Tibial nerve (tissue), 4 donors: ENCODE measurements around the gene FMN1. TPM values are rescaled to one million over a fixed set of nuclear protein-coding genes. Genes with fewer than 3 reads are reported as not detected.

Experiments
- DNase-seq, 2 donors: peaks; one replicate each; pipeline ENCODE4 v3.0.0-alpha.2; 2019; ENCODE audit warnings: low spot score in 2 of 2
- H3K27ac ChIP-seq, 4 donors: fragments of 200-600 bp; sonication (generic) in 3 of 4; one replicate each; pipeline ENCODE4 v1.5.1; 2017 to 2019; ENCODE audit warnings: mild to moderate bottlenecking in 1 of 4
- H3K27me3 ChIP-seq, 2 donors: fragments of 200-600 bp; sonication (generic) in 1 of 2; one replicate each; pipeline versions ENCODE4 v1.5.1 to v1.6.0; 2017 to 2019
- H3K36me3 ChIP-seq, 3 donors: fragments of 200-600 bp; sonication (generic); one replicate each; pipeline ENCODE4 v1.5.1; 2018 to 2019
- H3K4me1 ChIP-seq, 4 donors: fragments of 200-600 bp; sonication (generic) in 3 of 4; one replicate each; pipeline ENCODE4 v1.5.1; 2017 to 2019
- H3K4me3 ChIP-seq, 4 donors: fragments of 200-600 bp; sonication (generic) in 3 of 4; one replicate each; pipeline ENCODE4 v1.5.1; 2017 to 2019; ENCODE audit warnings: mild to moderate bottlenecking in 1 of 4, moderate library complexity in 1 of 4
- H3K9me3 ChIP-seq, 4 donors: fragments of 200-600 bp; sonication (generic) in 3 of 4; one replicate each; pipeline ENCODE4 v1.5.1; 2017 to 2019
- EP300 ChIP-seq, 2 donors: sonication (generic); formaldehyde crosslinking; IDR thresholded peaks; one replicate each; pipeline ENCODE4 v1.6.1; 2017; ENCODE audit warnings: antibody characterized with exemption in 2 of 2, mild to moderate bottlenecking in 1 of 2
- POLR2A ChIP-seq, 2 donors: fragments of 450-650 bp; IDR thresholded peaks; one replicate each; pipeline ENCODE4 v1.6.1; 2017; ENCODE audit warnings: antibody characterized with exemption in 2 of 2, mild to moderate bottlenecking in 2 of 2, moderate library complexity in 2 of 2
- WGBS, 2 donors: methylation state at CpG; one replicate each; pipeline ENCODE4 v1.1.5; 2018; 5-methylcytosine and 5-hydroxymethylcytosine counted together
- total RNA-seq, 4 donors: library from RNA; depleted of rRNA; stranded (reverse); fragments of >200 nt; gene quantifications; one replicate each; pipeline ENCODE4 v1.1.0, GENCODE V29; 2016
- TF ChIP-seq, protein P1 (sequence below), 5 experiments: fragments of 200-600 bp in 3 of 5; fragments of 450-650 bp in 2 of 5; sonication (generic) in 3 of 5; IDR thresholded peaks; one replicate each; pipeline ENCODE4 v1.5.1; 2016 to 2019; ENCODE audit warnings: antibody characterized with exemption in 5 of 5, mild to moderate bottlenecking in 3 of 5, moderate library complexity in 2 of 5

The FMN1 gene
- total RNA-seq, 4 donors from 2014 or later: 15.1 to 62.1 (median 20.7) TPM

DNA sequence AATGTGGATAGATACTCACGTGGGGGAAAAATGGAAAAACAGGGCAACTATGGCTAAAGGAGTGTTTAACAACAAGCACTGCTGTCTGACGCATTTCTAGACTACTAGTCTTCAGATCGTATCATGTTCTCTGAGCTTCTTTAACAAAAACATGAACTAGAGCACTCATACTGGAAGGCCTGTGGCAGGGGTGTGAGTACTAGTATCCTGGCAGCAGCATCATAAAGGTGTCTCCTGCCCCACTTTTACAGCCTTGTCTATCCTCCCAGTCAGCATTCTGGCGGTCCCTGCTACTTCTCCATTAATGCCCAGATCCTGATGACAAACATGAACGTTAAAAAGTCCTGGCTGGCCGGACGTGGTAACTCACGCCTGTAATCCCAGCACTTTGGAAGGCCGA, 4.0 kb downstream of the FMN1 start:
- Histone ChIP-seq H3K36me3 (no peaks in the 10 kb centered on the region), H3K4me1 (peaks cover 0 to 5% (median 2%) of the 10 kb centered on the region in 4 donors), H3K9me3 (no peaks in the 10 kb centered on the region), H3K27me3 (peaks cover 0 to 23% of the 10 kb centered on the region in 2 donors), H3K4me3 (no peak overlapping the region), H3K27ac (no peak overlapping the region)
- TF ChIP-seq POLR2A (IDR thresholded peaks at IDR 0.05) (no peak), EP300 (IDR thresholded peaks at IDR 0.05) (no peak)
- TF ChIP-seq, protein P1, sequence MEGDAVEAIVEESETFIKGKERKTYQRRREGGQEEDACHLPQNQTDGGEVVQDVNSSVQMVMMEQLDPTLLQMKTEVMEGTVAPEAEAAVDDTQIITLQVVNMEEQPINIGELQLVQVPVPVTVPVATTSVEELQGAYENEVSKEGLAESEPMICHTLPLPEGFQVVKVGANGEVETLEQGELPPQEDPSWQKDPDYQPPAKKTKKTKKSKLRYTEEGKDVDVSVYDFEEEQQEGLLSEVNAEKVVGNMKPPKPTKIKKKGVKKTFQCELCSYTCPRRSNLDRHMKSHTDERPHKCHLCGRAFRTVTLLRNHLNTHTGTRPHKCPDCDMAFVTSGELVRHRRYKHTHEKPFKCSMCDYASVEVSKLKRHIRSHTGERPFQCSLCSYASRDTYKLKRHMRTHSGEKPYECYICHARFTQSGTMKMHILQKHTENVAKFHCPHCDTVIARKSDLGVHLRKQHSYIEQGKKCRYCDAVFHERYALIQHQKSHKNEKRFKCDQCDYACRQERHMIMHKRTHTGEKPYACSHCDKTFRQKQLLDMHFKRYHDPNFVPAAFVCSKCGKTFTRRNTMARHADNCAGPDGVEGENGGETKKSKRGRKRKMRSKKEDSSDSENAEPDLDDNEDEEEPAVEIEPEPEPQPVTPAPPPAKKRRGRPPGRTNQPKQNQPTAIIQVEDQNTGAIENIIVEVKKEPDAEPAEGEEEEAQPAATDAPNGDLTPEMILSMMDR (IDR thresholded peaks at IDR 0.05): no peak
- WGBS, 2 donors: 72 to 87% methylated on average over 9 of the region's 9 CpGs
- DNase-seq: no peak

DNA sequence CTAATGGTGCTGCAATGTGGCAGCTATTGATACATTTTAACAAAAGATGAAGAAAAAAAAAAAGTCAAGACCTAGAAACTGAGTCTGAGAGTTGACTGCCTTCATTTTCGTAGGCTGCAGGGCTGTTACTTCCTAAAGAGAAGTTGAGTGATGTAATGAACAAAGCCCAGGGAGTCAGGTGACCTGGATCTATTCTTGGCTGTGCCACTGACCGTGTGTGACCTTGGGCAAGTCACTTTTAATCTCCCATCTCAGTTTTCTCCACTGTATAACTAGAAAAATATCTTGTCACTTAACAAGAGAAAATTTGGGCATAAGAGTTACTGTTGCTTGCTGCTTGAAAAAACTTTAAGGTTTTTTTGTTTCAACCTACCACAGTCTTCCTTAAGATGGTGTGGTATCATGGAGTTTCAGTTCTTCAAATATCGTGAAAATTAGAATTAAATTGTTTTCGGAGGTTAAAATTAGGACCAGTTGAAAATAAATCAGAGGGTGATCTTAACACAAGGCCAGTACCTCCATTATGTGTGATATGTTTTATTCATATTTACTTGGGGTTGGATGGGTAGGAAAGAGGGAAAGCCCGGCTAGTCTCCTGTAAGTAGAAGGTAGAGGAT, 5.8 kb downstream of the FMN1 start:
- Histone ChIP-seq H3K4me1 (no peaks in the 10 kb centered on the region), H3K9me3 (no peaks in the 10 kb centered on the region), H3K4me3 (no peak overlapping the region), H3K36me3 (no peaks in the 10 kb centered on the region), H3K27me3 (peaks cover 0 to 16% of the 10 kb centered on the region in 2 donors), H3K27ac (no peak overlapping the region)
- WGBS, 2 donors: 70 to 71% methylated on average over 5 of the region's 5 CpGs
- DNase-seq: peak in 1 of 2 donors; percentile 24
- no peak for TF ChIP-seq POLR2A (IDR thresholded peaks at IDR 0.05)
- TF ChIP-seq EP300 (IDR thresholded peaks at IDR 0.05): peak in 1 of 2 donors; percentile 40
- TF ChIP-seq, protein P1 (IDR thresholded peaks at IDR 0.05): no peak

- H3K4me1 ChIP-seq: no peaks in the 10 kb centered on the region
- H3K27ac ChIP-seq: no peak overlapping the region
- whole genome bisulfite sequencing, 2 donors: 78 to 82% methylated on average over 5 of the region's 5 CpGs
- H3K36me3 ChIP-seq: no peaks in the 10 kb centered on the region
- H3K27me3 ChIP-seq: peaks cover 0 to 14% of the 10 kb centered on the region in 2 donors
- H3K9me3 ChIP-seq: no peaks in the 10 kb centered on the region
- DNase-seq: no peak
- TF ChIP-seq, protein P1 (IDR thresholded peaks at IDR 0.05): no peak
- TF ChIP-seq EP300 (IDR thresholded peaks at IDR 0.05) (no peak), POLR2A (IDR thresholded peaks at IDR 0.05) (no peak)
- no peak overlapping the region for H3K4me3 ChIP-seq
Measured at GRCh38 chr15:33188159-33188558, 6.4 kb downstream of the FMN1 start.

DNA sequence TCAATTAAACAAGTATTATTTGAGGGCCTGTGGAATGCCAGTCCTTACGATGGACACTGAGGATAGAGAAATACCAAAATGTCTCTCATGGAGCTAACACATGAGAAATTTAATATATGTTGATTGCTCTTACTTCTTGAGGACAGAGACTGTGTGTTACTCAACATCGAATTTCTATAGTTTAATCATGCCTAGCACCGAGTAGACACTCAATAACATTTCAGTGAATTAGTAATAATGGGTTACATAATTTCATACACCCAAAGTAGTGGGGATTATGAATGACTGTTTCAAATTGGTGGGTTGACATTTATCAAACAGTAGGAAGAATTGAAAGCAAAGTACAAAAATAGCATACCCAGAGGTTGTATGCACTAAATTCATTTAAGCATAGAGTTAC, 11.2 kb downstream of the FMN1 start:
- WGBS, 2 donors: 79 to 85% methylated on average over 3 of the region's 3 CpGs

GRCh38 chr15:33182926-33183325, 11.6 kb downstream of the FMN1 start:
- 54 to 56% methylated on average over 2 of the region's 2 CpGs for WGBS, 2 donors
- TF ChIP-seq EP300 (IDR thresholded peaks at IDR 0.05): no peak
- no peak for TF ChIP-seq POLR2A (IDR thresholded peaks at IDR 0.05)
- TF ChIP-seq, protein P1 (IDR thresholded peaks at IDR 0.05): no peak
- H3K27me3 ChIP-seq: no peaks in the 10 kb centered on the region

More for the DNA sequence above, 11.2 kb downstream of the FMN1 start:
- TF ChIP-seq POLR2A (IDR thresholded peaks at IDR 0.05) (no peak), EP300 (IDR thresholded peaks at IDR 0.05) (no peak)
- TF ChIP-seq, protein P1 (IDR thresholded peaks at IDR 0.05): no peak
- no peaks in the 10 kb centered on the region for H3K36me3 ChIP-seq
- H3K9me3 ChIP-seq: no peaks in the 10 kb centered on the region
- no peak overlapping the region for H3K27ac ChIP-seq
- no peaks in the 10 kb centered on the region for H3K27me3 ChIP-seq
- no peak overlapping the region for H3K4me3 ChIP-seq
- no peak for DNase-seq
- no peaks in the 10 kb centered on the region for H3K4me1 ChIP-seq

More at GRCh38 chr15:33182926-33183325, 11.6 kb downstream of the FMN1 start:
- peak in 1 of 2 donors; percentile 9 for DNase-seq
- H3K4me1 ChIP-seq: no peaks in the 10 kb centered on the region
- H3K9me3 ChIP-seq: no peaks in the 10 kb centered on the region
- H3K36me3 ChIP-seq: no peaks in the 10 kb centered on the region
- H3K27ac ChIP-seq: no peak overlapping the region
- H3K4me3 ChIP-seq: no peak overlapping the region
